Dermis blood vessel endothelial cell (primary cell): ENCODE data around the gene TMEM74B. TPM values are rescaled to one million over a fixed set of nuclear protein-coding genes. Genes with fewer than 3 reads are reported as not detected.
"Not testable (repeated sequence)": the region's sequence is repeated elsewhere in the genome, so short reads cannot be mapped to it uniquely, and the experiment has no call there.

Experiments
- DNase-seq: peaks from one replicate; pipeline ENCODE4 v3.0.0; 2010
- total RNA-seq: library from RNA; depleted of rRNA; stranded (reverse); fragments of >200 nt; gene quantifications from 2 replicates; pipeline ENCODE4 v1.2.3, GENCODE V29; 2014

TMEM74B gene
- total RNA-seq, 1 donor from 2014 or later, result 0.34 TPM

- DNase-seq, result no peak
These were observed 6.7 kb downstream of the TMEM74B start for GRCh38 chr20:1178103-1178502.

- DNase-seq, result peak; percentile 20
These were observed 7.1 kb downstream of the TMEM74B start for GRCh38 chr20:1177680-1178079.

GRCh38 chr20:1174787-1175186, 10.0 kb downstream of the TMEM74B start:
- DNase-seq, result no peak

GRCh38 chr20:1173698-1174097, 11.1 kb downstream of the TMEM74B start:
- DNase-seq, result no peak

- peak; percentile 46 for DNase-seq
These were observed 13.2 kb downstream of the TMEM74B start for GRCh38 chr20:1171461-1172093.

- no peak for DNase-seq
These were observed 15.6 kb downstream of the TMEM74B start for GRCh38 chr20:1169224-1169623.

- peak; percentile 65 for DNase-seq
These were observed 17.6 kb downstream of the TMEM74B start for GRCh38 chr20:1166948-1167720.

- no peak for DNase-seq
These were observed 18.8 kb downstream of the TMEM74B start for GRCh38 chr20:1165941-1166340.

GRCh38 chr20:1165521-1165920, 19.3 kb downstream of the TMEM74B start:
- DNase-seq, result no peak

GRCh38 chr20:1164871-1165270, 19.9 kb downstream of the TMEM74B start:
- DNase-seq, result no peak

- DNase-seq, result no peak
These were observed 21.1 kb downstream of the TMEM74B start for GRCh38 chr20:1163653-1164052.

GRCh38 chr20:1163105-1163504, 21.7 kb downstream of the TMEM74B start:
- no peak for DNase-seq

- no peak for DNase-seq
These were observed 23.8 kb downstream of the TMEM74B start for GRCh38 chr20:1160991-1161390.

GRCh38 chr20:1160496-1160895, 24.3 kb downstream of the TMEM74B start:
- no peak for DNase-seq

GRCh38 chr20:1155342-1155741, 29.4 kb downstream of the TMEM74B start:
- no peak for DNase-seq

- no peak for DNase-seq
These were observed 30.1 kb downstream of the TMEM74B start for GRCh38 chr20:1154691-1155090.

GRCh38 chr20:1154226-1154625, 30.6 kb downstream of the TMEM74B start:
- DNase-seq, result no peak

- no peak for DNase-seq
These were observed 33.8 kb downstream of the TMEM74B start for GRCh38 chr20:1150968-1151367.

- DNase-seq, result no peak
These were observed 34.6 kb downstream of the TMEM74B start for GRCh38 chr20:1150218-1150617.

GRCh38 chr20:1149812-1150211, 35.0 kb downstream of the TMEM74B start:
- not testable (repeated sequence) for DNase-seq

GRCh38 chr20:1146957-1147356, 37.8 kb downstream of the TMEM74B start:
- no peak for DNase-seq

- no peak for DNase-seq
These were observed 40.2 kb downstream of the TMEM74B start for GRCh38 chr20:1144401-1145172.

GRCh38 chr20:1137236-1137635, 47.5 kb downstream of the TMEM74B start:
- DNase-seq, result no peak

- no peak for DNase-seq
These were observed 49.9 kb downstream of the TMEM74B start for GRCh38 chr20:1134836-1135235.
